Sigmoid colon (tissue), 7 donors: ENCODE results near the gene EGFLAM. TPM values are rescaled to one million over a fixed set of nuclear protein-coding genes. Genes with fewer than 3 reads are reported as not detected.

ENCODE experiments used
- DNase-seq: peaks from one replicate; pipeline ENCODE4 v3.0.0-alpha.2; 2019
- H3K27ac ChIP-seq, 4 donors: fragments of 200-600 bp; sonication (generic); one replicate each; pipeline ENCODE4 v1.5.1; 2016 to 2019; ENCODE audit warnings: mild to moderate bottlenecking in 1 of 4
- H3K27me3 ChIP-seq, 3 donors: fragments of 200-600 bp; sonication (generic); one replicate each; pipeline ENCODE4 v1.5.1; 2019; ENCODE audit warnings: mild to moderate bottlenecking in 1 of 3
- H3K36me3 ChIP-seq, 4 donors: fragments of 200-600 bp; sonication (generic); one replicate each; pipeline ENCODE4 v1.5.1; 2016 to 2019
- H3K4me1 ChIP-seq, 4 donors: fragments of 200-600 bp; sonication (generic); one replicate each; pipeline ENCODE4 v1.5.1; 2017 to 2019
- H3K4me3 ChIP-seq, 4 donors: fragments of 200-600 bp; sonication (generic); one replicate each; pipeline ENCODE4 v1.5.1; 2017 to 2019; ENCODE audit warnings: mild to moderate bottlenecking in 2 of 4, moderate library complexity in 1 of 4
- H3K9me3 ChIP-seq, 4 donors: fragments of 200-600 bp in 3 of 4; sonication (generic) in 3 of 4; one replicate each; pipeline versions ENCODE4 v1.5.1 to v1.6.1; 2013 to 2019
- EP300 ChIP-seq, 4 donors: sonication (generic); formaldehyde crosslinking; IDR thresholded peaks; one replicate each; pipeline ENCODE4 v1.6.1; 2017; ENCODE audit warnings: antibody characterized with exemption in 4 of 4
- POLR2A ChIP-seq, 2 donors: fragments of 450-650 bp; IDR thresholded peaks; one replicate each; pipeline ENCODE4 v1.6.1; 2016; ENCODE audit warnings: antibody characterized with exemption in 2 of 2, mild to moderate bottlenecking in 2 of 2, moderate library complexity in 2 of 2
- POLR2AphosphoS5 ChIP-seq, 4 donors: sonication (generic); formaldehyde crosslinking; IDR thresholded peaks; one replicate each; pipeline ENCODE4 v1.6.1; 2017; ENCODE audit warnings: antibody characterized with exemption in 4 of 4
- WGBS, 2 donors: extraction: QIAGEN DNeasy Blood & Tissue Kit; methylation state at CpG; one replicate each; pipeline ENCODE4 v1.1.7; 2013; 5-methylcytosine and 5-hydroxymethylcytosine counted together
- intact Hi-C: fragments of 100-400 bp; cut with DNase I; formaldehyde crosslinking; loops from one replicate; pipeline ENCODE4 v1.15.1; 2023
- polyA plus RNA-seq, 3 donors: library from polyadenylated mRNA; stranded (reverse); fragments of 200-250 nt; gene quantifications; one replicate each; pipeline ENCODE4 v1.2.3, GENCODE V29; 2013
- total RNA-seq, 4 donors: library from RNA; depleted of rRNA; stranded (reverse); fragments of >200 nt; gene quantifications; one replicate each; pipeline ENCODE4 v1.1.0, GENCODE V29; 2016
- TF ChIP-seq, protein P1 (sequence below), 4 experiments: fragments of 450-650 bp in 3 of 4; fragments of 200-600 bp in 1 of 4; IDR thresholded peaks; one replicate each; pipeline ENCODE4 v1.5.1; 2016 to 2019; ENCODE audit warnings: antibody characterized with exemption in 4 of 4, mild to moderate bottlenecking in 3 of 4, moderate library complexity in 2 of 4
- donor health status: healthy with polysubstance abuse.
- donor health status: Bipolar disorder and iron deficiency.
- donor health status: healthy.

EGFLAM gene
- total and polyA plus RNA-seq, 7 donors = 0.46 to 5.7 (median 2.5) TPM

- Histone ChIP-seq H3K27me3 (no peaks in the 10 kb centered on the region), H3K4me3 (no peak overlapping the region), H3K4me1 (no peaks in the 10 kb centered on the region), H3K9me3 (no peaks in the 10 kb centered on the region), H3K27ac (no peak overlapping the region), H3K36me3 (no peaks in the 10 kb centered on the region)
- no peak for DNase-seq
- 49 to 52% methylated on average over 6 of the region's 6 CpGs for WGBS, 2 donors
- TF ChIP-seq, protein P1, sequence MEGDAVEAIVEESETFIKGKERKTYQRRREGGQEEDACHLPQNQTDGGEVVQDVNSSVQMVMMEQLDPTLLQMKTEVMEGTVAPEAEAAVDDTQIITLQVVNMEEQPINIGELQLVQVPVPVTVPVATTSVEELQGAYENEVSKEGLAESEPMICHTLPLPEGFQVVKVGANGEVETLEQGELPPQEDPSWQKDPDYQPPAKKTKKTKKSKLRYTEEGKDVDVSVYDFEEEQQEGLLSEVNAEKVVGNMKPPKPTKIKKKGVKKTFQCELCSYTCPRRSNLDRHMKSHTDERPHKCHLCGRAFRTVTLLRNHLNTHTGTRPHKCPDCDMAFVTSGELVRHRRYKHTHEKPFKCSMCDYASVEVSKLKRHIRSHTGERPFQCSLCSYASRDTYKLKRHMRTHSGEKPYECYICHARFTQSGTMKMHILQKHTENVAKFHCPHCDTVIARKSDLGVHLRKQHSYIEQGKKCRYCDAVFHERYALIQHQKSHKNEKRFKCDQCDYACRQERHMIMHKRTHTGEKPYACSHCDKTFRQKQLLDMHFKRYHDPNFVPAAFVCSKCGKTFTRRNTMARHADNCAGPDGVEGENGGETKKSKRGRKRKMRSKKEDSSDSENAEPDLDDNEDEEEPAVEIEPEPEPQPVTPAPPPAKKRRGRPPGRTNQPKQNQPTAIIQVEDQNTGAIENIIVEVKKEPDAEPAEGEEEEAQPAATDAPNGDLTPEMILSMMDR (IDR thresholded peaks at IDR 0.05) = no peak
- TF ChIP-seq EP300 (IDR thresholded peaks at IDR 0.05) = no peak
- TF ChIP-seq POLR2A (IDR thresholded peaks at IDR 0.05) = no peak
- TF ChIP-seq POLR2AphosphoS5 (IDR thresholded peaks at IDR 0.05) = no peak
- intact Hi-C loops = no loop called here
Measured at GRCh38 chr5:38396766-38397165, 138.4 kb downstream of the EGFLAM start.

DNA sequence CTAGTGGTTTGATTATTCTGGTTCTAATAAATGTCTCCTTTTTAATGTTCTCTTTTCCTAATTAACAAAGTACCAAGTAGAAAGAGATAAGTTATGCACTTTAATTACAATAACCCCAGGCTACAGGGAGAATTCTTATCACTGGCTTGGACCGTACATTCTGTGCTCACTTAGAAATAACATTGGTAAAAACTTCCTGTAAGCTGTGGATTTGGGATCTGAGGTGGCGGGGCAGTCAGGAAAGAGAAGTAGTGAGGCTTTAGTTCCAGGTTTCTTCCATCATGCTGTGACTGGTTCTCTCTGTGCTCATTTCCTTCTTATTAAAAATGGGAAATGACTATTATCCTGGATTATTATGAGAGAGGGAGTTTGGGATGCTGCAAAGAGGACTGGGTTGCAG, 142.0 kb downstream of the EGFLAM start:
- Histone ChIP-seq H3K36me3 (no peaks in the 10 kb centered on the region), H3K9me3 (no peaks in the 10 kb centered on the region), H3K27ac (no peak overlapping the region), H3K4me3 (no peak overlapping the region), H3K4me1 (no peaks in the 10 kb centered on the region), H3K27me3 (no peaks in the 10 kb centered on the region)
- WGBS, 2 donors = 46 to 61% methylated on average over 2 of the region's 2 CpGs
- intact Hi-C loops = no loop called here
- TF ChIP-seq, protein P1 (IDR thresholded peaks at IDR 0.05) = no peak
- TF ChIP-seq POLR2AphosphoS5 (IDR thresholded peaks at IDR 0.05) (no peak), POLR2A (IDR thresholded peaks at IDR 0.05) (no peak), EP300 (IDR thresholded peaks at IDR 0.05) (no peak)
- DNase-seq = no peak

DNA sequence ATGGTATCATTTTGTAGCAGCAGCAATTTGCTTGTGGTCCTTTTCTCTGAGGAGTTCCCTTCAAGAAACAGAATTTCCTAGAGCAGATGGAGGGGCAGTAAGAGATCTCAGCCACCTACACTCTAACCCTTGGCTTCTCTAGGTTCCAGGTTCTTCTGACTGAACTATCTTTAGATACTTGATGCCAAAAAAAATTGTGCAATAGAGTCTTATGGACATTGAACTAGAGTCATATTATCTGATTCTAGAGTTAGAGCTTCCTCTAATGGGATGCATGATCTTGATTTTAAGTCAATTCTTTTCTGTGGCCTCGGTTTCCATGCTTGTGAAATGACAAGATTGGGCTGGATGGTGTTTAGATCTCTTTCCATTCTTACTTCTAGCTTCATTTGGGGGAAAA, 142.8 kb downstream of the EGFLAM start:
- Histone ChIP-seq H3K27ac (no peak overlapping the region), H3K27me3 (no peaks in the 10 kb centered on the region), H3K4me1 (no peaks in the 10 kb centered on the region), H3K36me3 (no peaks in the 10 kb centered on the region), H3K9me3 (no peaks in the 10 kb centered on the region), H3K4me3 (no peak overlapping the region)
- TF ChIP-seq POLR2A (IDR thresholded peaks at IDR 0.05) (no peak), POLR2AphosphoS5 (IDR thresholded peaks at IDR 0.05) (no peak)
- intact Hi-C loops = no loop called here
- 25 to 73% methylated on average over 1 of the region's 1 CpG for WGBS, 2 donors
- DNase-seq = no peak

GRCh38 chr5:38403406-38403805, 145.0 kb downstream of the EGFLAM start:
- Histone ChIP-seq H3K27ac (no peak overlapping the region), H3K4me3 (no peak overlapping the region), H3K9me3 (no peaks in the 10 kb centered on the region), H3K36me3 (no peaks in the 10 kb centered on the region), H3K27me3 (no peaks in the 10 kb centered on the region), H3K4me1 (no peaks in the 10 kb centered on the region)
- no peak for DNase-seq
- WGBS, 2 donors = 73 to 76% methylated on average over 5 of the region's 5 CpGs
- intact Hi-C loops = no loop called here
- TF ChIP-seq, protein P1 (IDR thresholded peaks at IDR 0.05) = no peak
- no peak for TF ChIP-seq EP300 (IDR thresholded peaks at IDR 0.05)
- no peak for TF ChIP-seq POLR2A (IDR thresholded peaks at IDR 0.05)
- TF ChIP-seq POLR2AphosphoS5 (IDR thresholded peaks at IDR 0.05) = no peak

GRCh38 chr5:38403877-38404635, 145.7 kb downstream of the EGFLAM start:
- no peak for DNase-seq
- TF ChIP-seq, protein P1 (IDR thresholded peaks at IDR 0.05) = no peak
- TF ChIP-seq POLR2AphosphoS5 (IDR thresholded peaks at IDR 0.05) = no peak
- no peak for TF ChIP-seq POLR2A (IDR thresholded peaks at IDR 0.05)
- TF ChIP-seq EP300 (IDR thresholded peaks at IDR 0.05) = no peak
- H3K36me3 ChIP-seq = no peaks in the 10 kb centered on the region
- no peaks in the 10 kb centered on the region for H3K4me1 ChIP-seq
- no peak overlapping the region for H3K4me3 ChIP-seq
- no peaks in the 10 kb centered on the region for H3K27me3 ChIP-seq
- no peak overlapping the region for H3K27ac ChIP-seq
- WGBS, 2 donors = 70 to 85% methylated on average over 6 of the region's 6 CpGs
- H3K9me3 ChIP-seq = no peaks in the 10 kb centered on the region
- intact Hi-C loops = no loop called here
